ENCODE measurements around the gene GASK1A.
"Not testable (repeated sequence)": the region's sequence is repeated elsewhere in the genome, so short reads cannot be mapped to it uniquely, and the experiment has no call there.

GASK1A gene

GRCh38 chr3:43062040-43062563 lies 83.0 kb downstream of the GASK1A start:
- no peak for DNase-seq (ENCODE audit: low read depth)

GRCh38 chr3:43062564-43063040 lies 83.5 kb downstream of the GASK1A start:
- DNase-seq (ENCODE audit: low read depth) = no peak

- DNase-seq (ENCODE audit: low read depth) = no peak
These were observed 84.0 kb downstream of the GASK1A start for GRCh38 chr3:43063114-43063513.

GRCh38 chr3:43070670-43071069 lies 91.6 kb downstream of the GASK1A start:
- DNase-seq (ENCODE audit: low read depth) = not testable (repeated sequence)

- no peak for DNase-seq (ENCODE audit: low read depth)
These were observed 92.3 kb downstream of the GASK1A start for GRCh38 chr3:43071313-43071893.

DNA sequence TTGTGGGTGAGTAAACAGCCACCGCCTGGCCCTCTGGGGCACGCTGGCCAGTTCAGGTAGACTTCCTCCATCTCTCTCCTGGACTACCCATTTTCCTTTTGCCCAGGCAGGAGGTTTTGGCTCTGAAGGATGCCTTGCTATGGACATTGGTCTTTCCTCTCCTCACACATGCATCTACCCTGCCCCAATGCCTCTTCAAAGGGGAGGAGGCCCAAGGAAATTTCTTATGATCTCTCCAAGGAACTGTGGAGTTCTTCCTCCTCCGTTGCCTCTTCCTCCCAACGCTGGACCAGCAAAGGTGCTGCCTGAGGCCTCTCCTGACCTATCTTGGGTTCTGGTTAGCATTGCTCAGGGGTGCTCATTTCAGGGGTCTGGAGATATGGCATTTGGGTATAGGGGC lies 93.2 kb downstream of the GASK1A start:
- DNase-seq (ENCODE audit: low read depth) = no peak

GRCh38 chr3:43073116-43073835 lies 94.2 kb downstream of the GASK1A start:
- DNase-seq (ENCODE audit: low read depth) = no peak

DNA sequence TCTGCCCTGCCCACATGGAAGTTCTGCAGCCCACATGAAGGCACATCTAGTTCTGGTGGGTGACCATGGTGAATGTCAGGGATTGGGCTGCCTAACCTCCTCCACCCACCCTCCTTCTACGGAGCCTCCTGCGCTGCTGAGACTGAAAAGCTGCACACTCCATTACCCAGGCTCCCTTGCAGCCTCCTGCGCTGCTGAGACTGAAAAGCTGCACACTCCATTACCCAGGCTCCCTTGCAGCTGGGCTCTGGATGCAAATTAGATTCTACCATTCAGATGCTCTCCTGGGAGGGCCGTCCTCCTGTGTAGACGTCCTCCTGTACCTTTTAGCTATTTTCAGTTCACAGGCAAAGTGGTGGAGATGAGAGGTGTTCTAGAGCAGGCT lies 94.7 kb downstream of the GASK1A start:
- no peak for DNase-seq (ENCODE audit: low read depth)

GRCh38 chr3:43074482-43074881 lies 95.4 kb downstream of the GASK1A start:
- no peak for DNase-seq (ENCODE audit: low read depth)

DNA sequence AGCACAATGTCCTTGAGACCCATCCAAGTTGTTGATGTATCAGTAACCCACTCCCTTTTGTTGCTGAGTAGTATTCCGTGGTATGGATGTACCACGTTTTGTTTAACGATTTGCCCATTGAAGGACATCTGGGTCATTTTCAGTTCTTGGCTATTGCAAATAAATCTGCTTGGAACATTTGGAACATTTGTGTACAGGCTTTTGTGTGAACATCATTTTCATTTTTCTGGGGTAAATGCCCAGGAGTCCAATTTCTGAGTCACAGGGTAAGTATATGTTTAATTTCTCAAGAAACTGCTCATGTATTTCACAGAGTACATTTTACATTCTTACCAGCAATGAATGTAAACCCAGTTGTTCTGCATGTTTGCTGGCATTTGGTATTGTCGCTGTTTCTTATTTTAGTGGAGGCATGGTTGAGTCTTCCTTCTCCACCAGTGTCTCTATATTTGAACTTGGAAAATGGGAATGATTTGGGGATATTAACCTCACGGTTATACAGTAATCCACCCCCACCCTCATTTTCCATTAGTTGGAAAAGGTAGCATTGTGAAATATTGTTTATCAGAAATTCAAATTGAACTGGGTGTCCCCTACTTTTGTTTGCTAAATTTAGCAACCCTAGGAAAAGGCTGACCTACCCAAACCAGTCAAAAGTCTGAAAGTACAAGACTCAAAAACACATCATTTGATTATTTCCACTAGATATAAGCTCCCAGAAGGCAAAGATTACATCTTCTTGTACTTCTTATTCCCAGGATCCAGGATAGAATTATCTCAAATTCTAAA lies 96.0 kb downstream of the GASK1A start:
- DNase-seq (ENCODE audit: low read depth) = no peak

- no peak for DNase-seq (ENCODE audit: low read depth)
These were observed 97.0 kb downstream of the GASK1A start for GRCh38 chr3:43075904-43076661.

DNA sequence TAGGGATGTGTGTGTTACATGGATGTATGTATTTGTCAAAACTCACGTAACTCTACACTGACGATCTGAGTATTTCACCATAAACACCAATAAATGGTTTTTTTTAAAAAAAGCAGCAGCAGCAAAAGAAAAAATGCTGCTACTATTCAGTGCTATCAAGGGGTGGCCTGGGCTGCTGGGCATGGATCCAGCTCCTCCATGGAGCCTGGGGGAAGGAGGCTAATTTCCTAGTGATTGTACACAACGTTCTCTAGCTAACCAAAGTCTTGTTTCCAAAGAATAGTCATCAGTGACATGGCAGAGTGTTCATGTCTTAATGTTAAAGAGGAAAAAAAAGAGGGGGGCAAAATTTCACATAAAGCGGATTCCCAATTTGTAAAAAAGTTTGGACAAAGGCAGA lies 97.7 kb downstream of the GASK1A start:
- no peak for DNase-seq (ENCODE audit: low read depth)

DNA sequence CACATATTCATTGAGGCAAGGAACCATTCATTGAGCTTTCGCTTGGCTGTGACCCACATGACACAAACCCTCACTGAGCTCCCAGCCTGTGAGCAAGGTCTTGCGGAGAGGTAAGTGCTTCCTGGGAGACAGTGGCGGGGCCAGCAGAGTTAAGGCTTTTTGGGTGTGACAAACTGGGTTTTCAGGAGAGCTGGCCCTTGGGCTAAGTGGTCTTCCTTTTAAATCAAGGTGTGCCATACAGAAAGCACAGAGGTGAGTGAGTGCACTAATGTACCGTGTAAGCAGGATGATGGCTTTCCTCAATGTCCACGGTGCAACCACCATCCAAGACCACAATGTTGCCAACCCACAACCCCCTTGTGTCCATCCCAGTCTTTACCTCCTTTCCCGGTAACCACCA lies 98.2 kb downstream of the GASK1A start:
- DNase-seq (ENCODE audit: low read depth) = no peak

DNA sequence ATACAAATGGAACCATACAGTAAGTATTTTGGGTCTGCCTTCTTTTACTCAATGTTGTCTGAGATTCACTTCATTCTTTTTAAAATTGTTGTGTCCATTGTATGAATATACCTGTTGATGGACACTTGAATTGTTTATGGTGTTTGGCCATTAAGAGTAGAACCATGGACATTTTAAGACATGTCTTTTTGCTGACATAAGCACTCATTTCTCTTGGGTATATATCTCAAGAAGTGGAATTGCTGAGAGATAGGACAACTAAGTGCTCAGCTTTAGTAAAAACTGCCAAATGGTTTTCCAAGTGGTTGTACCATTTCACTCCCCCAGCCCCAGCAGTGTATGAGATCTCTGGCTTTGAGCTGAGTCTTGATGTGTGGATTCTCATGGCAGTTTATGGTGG lies 98.6 kb downstream of the GASK1A start:
- DNase-seq (ENCODE audit: low read depth) = no peak

- no peak for DNase-seq (ENCODE audit: low read depth)
These were observed 100.6 kb downstream of the GASK1A start for GRCh38 chr3:43079536-43080332.

DNA sequence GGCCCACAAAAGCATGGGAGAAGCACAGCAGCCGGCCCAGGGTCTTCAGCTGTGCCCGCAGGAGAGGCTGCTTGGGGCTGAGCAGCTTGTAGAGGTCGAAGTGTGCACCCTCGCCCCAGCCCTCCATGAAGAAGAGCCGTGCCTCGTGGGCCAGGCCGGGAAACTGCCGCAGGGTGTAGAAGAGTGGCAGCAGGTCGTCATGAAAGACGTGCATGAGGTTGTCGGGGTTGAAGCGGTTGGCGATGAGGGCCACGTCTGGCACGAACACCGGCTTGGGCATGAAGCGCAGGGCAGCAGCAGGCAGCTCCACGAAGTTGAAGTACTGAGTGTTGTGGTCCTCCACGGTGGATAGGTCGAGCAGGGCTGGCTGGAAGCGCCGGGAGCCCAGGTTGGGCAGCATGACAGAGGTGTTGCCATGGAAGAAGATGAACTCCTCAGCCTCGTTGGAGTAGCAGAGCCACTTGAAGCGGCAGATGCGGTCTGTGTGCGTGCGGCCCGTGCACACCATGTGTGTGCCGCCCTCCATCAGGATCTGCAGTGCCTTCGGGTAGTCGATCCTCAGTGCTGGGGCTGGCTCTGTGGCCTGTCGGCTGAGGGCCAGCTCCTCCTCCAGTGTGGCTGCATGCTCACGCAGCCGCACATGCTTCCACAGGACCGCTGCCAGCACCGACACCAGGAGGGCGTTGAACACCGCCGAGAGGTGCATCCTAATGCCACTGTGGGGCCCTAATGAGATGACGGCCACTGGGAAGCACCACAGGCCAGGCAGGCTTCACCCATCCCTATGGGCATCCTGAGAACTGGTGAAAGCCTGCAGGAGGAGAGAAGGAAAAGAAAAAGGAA lies 101.8 kb downstream of the GASK1A start:
- DNase-seq (ENCODE audit: low read depth) = no peak

DNA sequence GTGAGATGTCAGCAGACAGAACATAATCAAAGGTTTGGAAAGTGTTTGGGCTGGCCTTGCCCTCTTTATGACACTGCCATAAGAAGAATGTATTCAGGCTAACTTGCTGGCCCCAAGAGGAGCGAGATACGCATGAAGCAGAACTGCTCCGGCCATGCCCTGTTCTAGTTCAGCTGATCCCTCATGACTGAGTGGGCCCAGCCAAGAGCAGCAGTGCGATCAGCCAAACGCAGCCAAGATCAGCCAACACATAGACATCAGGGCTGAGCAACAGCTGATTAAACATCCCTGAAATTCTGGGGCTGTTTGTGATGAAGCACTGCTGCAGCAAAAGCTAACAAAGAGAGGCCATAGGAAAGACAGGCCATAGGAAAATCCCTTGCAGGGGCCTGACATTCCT lies 102.7 kb downstream of the GASK1A start:
- no peak for DNase-seq (ENCODE audit: low read depth)

- no peak for DNase-seq (ENCODE audit: low read depth)
These were observed 103.3 kb downstream of the GASK1A start for GRCh38 chr3:43082457-43082856.

DNA sequence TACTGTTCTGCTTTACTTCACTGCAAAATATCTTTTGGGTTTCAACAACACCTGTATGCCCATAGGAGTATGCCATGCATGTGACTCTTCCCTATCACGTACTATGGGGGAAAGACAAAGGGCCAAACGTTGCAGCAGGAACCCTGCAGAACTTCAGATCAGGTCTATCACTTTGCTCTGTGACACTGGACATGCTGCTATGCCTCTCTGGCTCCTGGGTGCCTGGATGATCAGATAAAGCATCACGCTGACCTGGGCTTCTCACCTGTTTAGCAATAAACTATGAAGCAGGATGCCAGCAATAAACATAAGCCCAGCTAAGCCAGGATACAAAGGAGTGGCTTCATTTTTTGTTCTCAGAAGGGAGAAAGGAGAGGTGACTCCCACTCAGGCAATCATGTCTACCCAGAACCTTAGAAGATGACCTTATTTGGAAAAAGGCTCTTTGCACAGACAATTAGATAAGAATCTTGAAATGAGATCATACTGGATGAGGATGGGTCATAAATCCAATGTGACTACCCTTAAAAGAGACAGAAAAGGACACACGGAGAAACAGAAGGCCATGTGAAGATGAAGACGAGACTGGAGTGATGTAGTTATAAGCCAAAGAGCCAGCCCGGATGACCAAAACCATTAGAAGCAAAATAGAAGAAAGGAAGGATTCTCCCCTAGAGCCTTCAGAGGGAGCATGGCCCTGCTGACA lies 107.5 kb downstream of the GASK1A start:
- DNase-seq (ENCODE audit: low read depth) = no peak

Data from stimulated activated CD8-positive, alpha-beta memory T cell treated with anti-CD3 and anti-CD28 coated beads, Interleukin-4, amount 100 ng/mL, for 24 hours (primary cell).